Panc1 (cell line): ENCODE results near the gene CKAP2L.

Source experiments
- POLR2AphosphoS5 ChIP-seq: IDR thresholded peaks from 2 replicates; pipeline ENCODE4 v1.6.1; 2012; ENCODE audit warnings: mild to moderate bottlenecking, low read depth, low read length, moderate library complexity
- TCF7L2 ChIP-seq: IDR thresholded peaks from 2 replicates; pipeline ENCODE4 v1.6.1; 2011; ENCODE audit warnings: mild to moderate bottlenecking, low read depth, low read length, inconsistent platforms
- TF ChIP-seq, protein P1 (sequence below): fragments of 450-650 bp; IDR thresholded peaks from 2 replicates; pipeline ENCODE4 v1.5.1; 2017; ENCODE audit warnings: mild to moderate bottlenecking
- TF ChIP-seq, protein P2 (sequence below), 2 experiments: IDR thresholded peaks; 2 replicates each; pipeline ENCODE4 v1.6.1; 2011 to 2012; ENCODE audit warnings: low read depth in 2 of 2, control low read depth in 1 of 2, low read length in 1 of 2, mild to moderate bottlenecking in 1 of 2, moderate library complexity in 1 of 2; ENCODE audit not compliant: insufficient read depth in 1 of 2

DNA sequence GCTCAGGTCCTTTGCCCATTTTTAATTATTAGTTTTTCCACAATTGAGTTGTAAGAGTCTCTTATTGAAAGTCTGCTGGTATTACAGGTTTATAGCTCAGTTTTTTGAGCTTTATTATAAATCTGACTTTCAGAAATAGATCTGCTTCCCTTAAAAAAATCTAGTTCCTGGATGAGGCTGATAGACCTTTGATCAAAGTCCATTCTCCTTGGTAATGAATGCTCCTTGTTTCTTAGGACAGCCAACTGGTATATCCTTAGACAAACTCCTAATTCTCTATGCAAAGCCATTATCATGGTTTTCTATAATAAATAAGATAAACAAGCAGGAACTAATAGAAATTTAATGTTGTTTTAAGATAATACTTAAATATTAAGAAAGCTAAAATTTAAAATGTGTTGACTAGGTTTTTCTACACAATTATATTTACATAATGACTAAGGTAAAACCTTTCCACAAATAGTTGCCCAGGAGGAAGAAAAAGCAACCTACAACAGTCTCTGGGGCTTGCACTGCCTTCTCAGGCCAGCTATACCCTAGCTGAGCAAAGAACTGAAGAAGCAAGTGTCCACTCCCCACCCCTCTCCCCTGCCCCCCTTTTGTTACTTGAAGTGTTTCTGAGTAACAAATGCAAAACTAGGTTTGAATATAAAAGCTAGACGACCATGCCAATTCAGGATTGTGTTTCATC, 26.7 kb downstream of the CKAP2L start:
- TF ChIP-seq, protein P1, sequence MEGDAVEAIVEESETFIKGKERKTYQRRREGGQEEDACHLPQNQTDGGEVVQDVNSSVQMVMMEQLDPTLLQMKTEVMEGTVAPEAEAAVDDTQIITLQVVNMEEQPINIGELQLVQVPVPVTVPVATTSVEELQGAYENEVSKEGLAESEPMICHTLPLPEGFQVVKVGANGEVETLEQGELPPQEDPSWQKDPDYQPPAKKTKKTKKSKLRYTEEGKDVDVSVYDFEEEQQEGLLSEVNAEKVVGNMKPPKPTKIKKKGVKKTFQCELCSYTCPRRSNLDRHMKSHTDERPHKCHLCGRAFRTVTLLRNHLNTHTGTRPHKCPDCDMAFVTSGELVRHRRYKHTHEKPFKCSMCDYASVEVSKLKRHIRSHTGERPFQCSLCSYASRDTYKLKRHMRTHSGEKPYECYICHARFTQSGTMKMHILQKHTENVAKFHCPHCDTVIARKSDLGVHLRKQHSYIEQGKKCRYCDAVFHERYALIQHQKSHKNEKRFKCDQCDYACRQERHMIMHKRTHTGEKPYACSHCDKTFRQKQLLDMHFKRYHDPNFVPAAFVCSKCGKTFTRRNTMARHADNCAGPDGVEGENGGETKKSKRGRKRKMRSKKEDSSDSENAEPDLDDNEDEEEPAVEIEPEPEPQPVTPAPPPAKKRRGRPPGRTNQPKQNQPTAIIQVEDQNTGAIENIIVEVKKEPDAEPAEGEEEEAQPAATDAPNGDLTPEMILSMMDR: no peak
- TF ChIP-seq, protein P2, sequence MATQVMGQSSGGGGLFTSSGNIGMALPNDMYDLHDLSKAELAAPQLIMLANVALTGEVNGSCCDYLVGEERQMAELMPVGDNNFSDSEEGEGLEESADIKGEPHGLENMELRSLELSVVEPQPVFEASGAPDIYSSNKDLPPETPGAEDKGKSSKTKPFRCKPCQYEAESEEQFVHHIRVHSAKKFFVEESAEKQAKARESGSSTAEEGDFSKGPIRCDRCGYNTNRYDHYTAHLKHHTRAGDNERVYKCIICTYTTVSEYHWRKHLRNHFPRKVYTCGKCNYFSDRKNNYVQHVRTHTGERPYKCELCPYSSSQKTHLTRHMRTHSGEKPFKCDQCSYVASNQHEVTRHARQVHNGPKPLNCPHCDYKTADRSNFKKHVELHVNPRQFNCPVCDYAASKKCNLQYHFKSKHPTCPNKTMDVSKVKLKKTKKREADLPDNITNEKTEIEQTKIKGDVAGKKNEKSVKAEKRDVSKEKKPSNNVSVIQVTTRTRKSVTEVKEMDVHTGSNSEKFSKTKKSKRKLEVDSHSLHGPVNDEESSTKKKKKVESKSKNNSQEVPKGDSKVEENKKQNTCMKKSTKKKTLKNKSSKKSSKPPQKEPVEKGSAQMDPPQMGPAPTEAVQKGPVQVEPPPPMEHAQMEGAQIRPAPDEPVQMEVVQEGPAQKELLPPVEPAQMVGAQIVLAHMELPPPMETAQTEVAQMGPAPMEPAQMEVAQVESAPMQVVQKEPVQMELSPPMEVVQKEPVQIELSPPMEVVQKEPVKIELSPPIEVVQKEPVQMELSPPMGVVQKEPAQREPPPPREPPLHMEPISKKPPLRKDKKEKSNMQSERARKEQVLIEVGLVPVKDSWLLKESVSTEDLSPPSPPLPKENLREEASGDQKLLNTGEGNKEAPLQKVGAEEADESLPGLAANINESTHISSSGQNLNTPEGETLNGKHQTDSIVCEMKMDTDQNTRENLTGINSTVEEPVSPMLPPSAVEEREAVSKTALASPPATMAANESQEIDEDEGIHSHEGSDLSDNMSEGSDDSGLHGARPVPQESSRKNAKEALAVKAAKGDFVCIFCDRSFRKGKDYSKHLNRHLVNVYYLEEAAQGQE (IDR thresholded peaks at IDR 0.05; ENCODE audit: insufficient read depth in 1 of 2, low read depth in 2 of 2, low read length in 1 of 2): no peak
- no peak for TF ChIP-seq POLR2AphosphoS5
- no peak for TF ChIP-seq TCF7L2
